Endodermal cell (in vitro differentiated cells): ENCODE measurements around the gene SNX4. TPM values are rescaled to one million over a fixed set of nuclear protein-coding genes. Genes with fewer than 3 reads are reported as not detected.

Experiments
- DNase-seq: peaks from one replicate; pipeline ENCODE4 v3.0.0-alpha.2; 2017
- H3K27ac ChIP-seq: 2 replicates; pipeline ENCODE4 v1.5.1; 2013; ENCODE audit warnings: mild to moderate bottlenecking, low read depth, low read length, moderate library complexity
- H3K27me3 ChIP-seq: 2 replicates; pipeline ENCODE4 v1.6.1; 2013; ENCODE audit warnings: mild to moderate bottlenecking, low read length, moderate library complexity; ENCODE audit not compliant: insufficient read depth, control insufficient read depth, poor library complexity, severe bottlenecking
- H3K36me3 ChIP-seq: 2 replicates; pipeline ENCODE4 v1.7.0; 2013; ENCODE audit warnings: mild to moderate bottlenecking, low read length, moderate library complexity; ENCODE audit not compliant: control insufficient read depth, insufficient read depth
- H3K4me1 ChIP-seq: one replicate; pipeline ENCODE4 v1.7.0; 2013; ENCODE audit warnings: low read length; ENCODE audit not compliant: control insufficient read depth, insufficient read depth
- H3K4me3 ChIP-seq: 2 replicates; pipeline ENCODE4 v1.5.1; 2013; ENCODE audit warnings: mild to moderate bottlenecking, low read length, moderate library complexity
- H3K9ac ChIP-seq: 2 replicates; pipeline ENCODE4 v1.6.1; 2013; ENCODE audit warnings: mild to moderate bottlenecking, low read length, moderate library complexity; ENCODE audit not compliant: poor library complexity, severe bottlenecking; ENCODE audit errors: extremely low read depth
- H3K9me3 ChIP-seq: 2 replicates; pipeline ENCODE4 v1.6.1; 2013; ENCODE audit warnings: mild to moderate bottlenecking, low read length, moderate library complexity; ENCODE audit not compliant: control insufficient read depth
- H3K27ac Mint-ChIP-seq: 2 replicates; pipeline ENCODE4 v1.8.0; 2020; ENCODE audit warnings: mixed read lengths
- H3K27me3 Mint-ChIP-seq: 2 replicates; pipeline ENCODE4 v1.8.0; 2021; ENCODE audit warnings: mild to moderate bottlenecking, mixed read lengths; ENCODE audit not compliant: insufficient read depth
- H3K36me3 Mint-ChIP-seq: 2 replicates; pipeline ENCODE4 v1.8.0; 2020; ENCODE audit warnings: low read depth, mixed read lengths
- H3K4me1 Mint-ChIP-seq: 2 replicates; pipeline ENCODE4 v1.8.0; 2020; ENCODE audit warnings: mixed read lengths
- H3K4me3 Mint-ChIP-seq: 2 replicates; pipeline ENCODE4 v1.8.0; 2020; ENCODE audit warnings: mild to moderate bottlenecking, moderate library complexity, mixed read lengths
- H3K9me3 Mint-ChIP-seq: 2 replicates; pipeline ENCODE4 v1.8.0; 2020; ENCODE audit warnings: mild to moderate bottlenecking, mixed read lengths
- CTCF ChIP-seq: fragments of 200-600 bp; sonication (generic); conservative IDR thresholded peaks from 2 replicates; pipeline ENCODE4 v1.5.0; 2021; ENCODE audit warnings: antibody characterized with exemption, mild to moderate bottlenecking
- WGBS, 2 experiments: methylation state at CpG; one replicate each; pipeline versions ENCODE4 v1.1.5 to v1.1.7; 2013; ENCODE audit warnings: missing lambda C conversion rate in 2 of 2, mixed read lengths in 1 of 2; ENCODE audit not compliant: insufficient coverage in 1 of 2, insufficient read length in 1 of 2; 5-methylcytosine and 5-hydroxymethylcytosine counted together
- long read RNA-seq, 4 experiments: library from polyadenylated mRNA in 2 of 4; library from RNA in 1 of 4; library from capped mRNA in 1 of 4; stranded (forward) in 3 of 4; unstranded in 1 of 4; transcript quantifications; one replicate each; pipeline ENCODE4 v2.0.0, GENCODE V29; 2020 to 2021; ENCODE audit warnings: inconsistent platforms in 1 of 4
- polyA plus RNA-seq, 2 experiments: library from polyadenylated mRNA; stranded (reverse); fragments of 50-300 nt; gene quantifications; one replicate each; pipeline ENCODE4 v1.2.3, GENCODE V29; 2013
- total RNA-seq, 2 donors: library from RNA; stranded (reverse); fragmentation: NEBNext Ultra II Directional in 1 of 2; extraction: Animal tissue kit (Norgen Biotek cat#: 25700) in 1 of 2; gene quantifications; 2 replicates in 1 of 2; 3 replicates in 1 of 2; pipeline ENCODE4 v1.2.1, GENCODE V29; 2021

Gene SNX4
- total RNA-seq = 10 to 100 TPM; 33.2 to 33.9 TPM
- 44.3 TPM for polyA plus RNA-seq (2013, experiment 1 of 2)
- 40.9 TPM for polyA plus RNA-seq (2013, experiment 2 of 2)
- long read RNA-seq, experiment 1, transcript SNX4-201 (14 exons, 2,513 nt) = major isoform, 6 of 20 reads
- long read RNA-seq, experiment 1, partial matches to known transcripts = 6 of 20 reads
- long read RNA-seq, experiment 1, other reads (novel, unspliced or antisense) = 8 of 20 reads
- long read RNA-seq, experiment 2, transcript SNX4-201 (14 exons, 2,513 nt) = major isoform, 92 of 120 reads
- long read RNA-seq, experiment 2, partial matches to known transcripts = 3 of 120 reads
- long read RNA-seq, experiment 2, other reads (novel, unspliced or antisense) = 22 of 120 reads
- long read RNA-seq, experiment 3, transcript SNX4-201 (14 exons, 2,513 nt) = major isoform, 251 of 298 reads
- long read RNA-seq, experiment 3, partial matches to known transcripts = 9 of 298 reads
- long read RNA-seq, experiment 3, other reads (novel, unspliced or antisense) = 37 of 298 reads
- long read RNA-seq, experiment 4, transcript SNX4-201 (14 exons, 2,513 nt) = major isoform, 38 of 50 reads
- long read RNA-seq, experiment 4, partial matches to known transcripts = 4 of 50 reads
- long read RNA-seq, experiment 4, other reads (novel, unspliced or antisense) = 7 of 50 reads

- no peaks in the 10 kb centered on the region for H3K27me3 Mint-ChIP-seq
- H3K4me1 Mint-ChIP-seq = peaks cover 6% of the 10 kb centered on the region
- H3K36me3 ChIP-seq = peaks cover 14% of the 10 kb centered on the region
- H3K9me3 ChIP-seq = no peaks in the 10 kb centered on the region
- peak; percentile 97 for DNase-seq
- H3K9ac ChIP-seq = peak within 1 kb of the TSS; percentile 80
- H3K9me3 Mint-ChIP-seq = no peaks in the 10 kb centered on the region
- peaks cover 6% of the 10 kb centered on the region for H3K36me3 Mint-ChIP-seq
- 2 to 11% methylated on average over 12 to 63 of the region's 65 CpGs for WGBS, 2 experiments
- no peak for TF ChIP-seq CTCF
- H3K4me3 Mint-ChIP-seq = peak within 1 kb of the TSS; percentile 96
- no peaks in the 10 kb centered on the region for H3K4me1 ChIP-seq
- H3K4me3 ChIP-seq = peak within 1 kb of the TSS; percentile 90
- H3K27me3 ChIP-seq = no peaks in the 10 kb centered on the region
- H3K27ac ChIP-seq = peak within 1 kb of the TSS; percentile 89
- H3K27ac Mint-ChIP-seq = peak within 1 kb of the TSS; percentile 85
Observed at GRCh38 chr3:125519678-125520562, at the start of gene SNX4. Gene SNX4, minus strand, starts transcription at chr3:125520202. Its CDS starts 30 bp downstream, at chr3:125520172.

- DNase-seq = no peak
- H3K27me3 ChIP-seq = no peaks in the 10 kb centered on the region
- no peaks in the 10 kb centered on the region for H3K27me3 Mint-ChIP-seq
- H3K9ac ChIP-seq = no peak overlapping the region
- no peak overlapping the region for H3K4me3 ChIP-seq
- no peak overlapping the region for H3K27ac ChIP-seq
- H3K9me3 Mint-ChIP-seq = no peaks in the 10 kb centered on the region
- H3K36me3 ChIP-seq = peaks cover 38% of the 10 kb centered on the region
- H3K4me1 Mint-ChIP-seq = no peaks in the 10 kb centered on the region
- WGBS, 2 experiments = 83 to 100% methylated on average over 1 of the region's 1 CpG
- H3K4me1 ChIP-seq = no peaks in the 10 kb centered on the region
- H3K4me3 Mint-ChIP-seq = no peak overlapping the region
- TF ChIP-seq CTCF = no peak
- no peaks in the 10 kb centered on the region for H3K9me3 ChIP-seq
- H3K36me3 Mint-ChIP-seq = peaks cover 37% of the 10 kb centered on the region
- peak overlapping the region; percentile 46 for H3K27ac Mint-ChIP-seq
Observed at GRCh38 chr3:125556314-125556713, 36.3 kb upstream of the SNX4 start.

- Mint-ChIP-seq H3K4me1 (no peaks in the 10 kb centered on the region), H3K27ac (no peak overlapping the region), H3K4me3 (no peak overlapping the region), H3K9me3 (no peaks in the 10 kb centered on the region), H3K36me3 (peaks cover 33% of the 10 kb centered on the region), H3K27me3 (no peaks in the 10 kb centered on the region)
- Histone ChIP-seq H3K27me3 (no peaks in the 10 kb centered on the region), H3K4me1 (no peaks in the 10 kb centered on the region), H3K9ac (no peak overlapping the region), H3K36me3 (peaks cover 32% of the 10 kb centered on the region), H3K9me3 (no peaks in the 10 kb centered on the region), H3K27ac (no peak overlapping the region), H3K4me3 (no peak overlapping the region)
- TF ChIP-seq CTCF = no peak
- WGBS, 2 experiments = 91 to 100% methylated on average over 3 to 4 of the region's 4 CpGs
- no peak for DNase-seq
Observed at GRCh38 chr3:125552401-125552800, 32.4 kb upstream of the SNX4 start.
